Activated T-cell treated with anti-CD3 and anti-CD28 coated beads, Interleukin-2, amount 50 U/mL, for 72 hours (primary cell): ENCODE data around the gene CHST10. TPM values are rescaled to one million over a fixed set of nuclear protein-coding genes. Genes with fewer than 3 reads are reported as not detected.
"Not testable (repeated sequence)": the region's sequence is repeated elsewhere in the genome, so short reads cannot be mapped to it uniquely, and the experiment has no call there.

Source experiments
- ATAC-seq, 2 donors: fragments of 150-1000 bp; cut with Tn5 transposase; replicated peaks in 1 of 2; 2 replicates each; pipeline ENCODE4 v1.10.0; 2021; ENCODE audit warnings: moderate library complexity in 2 of 2, mild to moderate bottlenecking in 1 of 2
- DNase-seq, 2 donors: peaks; one replicate each; pipeline ENCODE4 v3.0.0; 2021 to 2022; ENCODE audit warnings: mixed read lengths in 1 of 2
- H3K27ac Mint-ChIP-seq: one replicate; pipeline ENCODE4 v1.8.0; 2022; ENCODE audit warnings: mild to moderate bottlenecking, moderate library complexity, mixed read lengths
- H3K27me3 Mint-ChIP-seq: one replicate; pipeline ENCODE4 v1.8.0; 2022; ENCODE audit warnings: low read depth, mixed read lengths
- H3K36me3 Mint-ChIP-seq, 2 donors: one replicate each; pipeline ENCODE4 v1.8.0; 2022; ENCODE audit warnings: mixed read lengths in 2 of 2, mild to moderate bottlenecking in 1 of 2; ENCODE audit not compliant: insufficient read depth in 2 of 2
- H3K4me1 Mint-ChIP-seq: one replicate; pipeline ENCODE4 v1.8.0; 2022; ENCODE audit warnings: low read depth, mixed read lengths
- H3K4me3 Mint-ChIP-seq, 2 donors: one replicate each; pipeline ENCODE4 v1.8.0; 2022; ENCODE audit warnings: mild to moderate bottlenecking in 2 of 2, mixed read lengths in 2 of 2, moderate library complexity in 2 of 2
- H3K9me3 Mint-ChIP-seq, 2 donors: one replicate each; pipeline ENCODE4 v1.8.0; 2022; ENCODE audit warnings: mixed read lengths in 2 of 2
- total RNA-seq, 2 donors: library from RNA; stranded (reverse); gene quantifications; one replicate each; pipeline ENCODE4 v1.2.3, GENCODE V29; 2022

Gene CHST10
- total RNA-seq, 2 donors from 2014 or later, result 7.5 to 7.8 TPM

GRCh38 chr2:100380681-100381080 lies 36.8 kb downstream of the CHST10 start:
- DNase-seq, result no peak
- Mint-ChIP-seq H3K4me1 (no peaks in the 10 kb centered on the region), H3K9me3 (no peaks in the 10 kb centered on the region), H3K27ac (no peak overlapping the region), H3K4me3 (no peak overlapping the region), H3K27me3 (no peaks in the 10 kb centered on the region), H3K36me3 (no peaks in the 10 kb centered on the region)
- no peak for ATAC-seq

GRCh38 chr2:100376836-100377235 lies 40.6 kb downstream of the CHST10 start:
- Mint-ChIP-seq H3K36me3 (peaks cover 0 to under 1% of the 10 kb centered on the region in 2 donors), H3K4me3 (no peak overlapping the region), H3K9me3 (peaks cover 0 to under 1% of the 10 kb centered on the region in 2 donors), H3K27me3 (peaks cover 2% of the 10 kb centered on the region), H3K27ac (no peak overlapping the region), H3K4me1 (no peaks in the 10 kb centered on the region)
- DNase-seq, result no peak
- ATAC-seq, result no peak

GRCh38 chr2:100367163-100367562 lies 50.3 kb downstream of the CHST10 start:
- Mint-ChIP-seq H3K27ac (no peak overlapping the region), H3K36me3 (peaks cover 0 to 10% of the 10 kb centered on the region in 2 donors), H3K4me1 (no peaks in the 10 kb centered on the region), H3K9me3 (peaks cover 9 to 10% of the 10 kb centered on the region in 2 donors), H3K27me3 (peaks cover 19% of the 10 kb centered on the region), H3K4me3 (no peak overlapping the region)
- DNase-seq (no peak), ATAC-seq (no peak)

GRCh38 chr2:100365434-100365833 lies 52.0 kb downstream of the CHST10 start:
- Mint-ChIP-seq H3K9me3 (peaks cover 5 to 8% of the 10 kb centered on the region in 2 donors), H3K36me3 (peaks cover 0 to 5% of the 10 kb centered on the region in 2 donors), H3K27me3 (peaks cover 13% of the 10 kb centered on the region), H3K4me1 (no peaks in the 10 kb centered on the region), H3K27ac (no peak overlapping the region), H3K4me3 (no peak overlapping the region)
- DNase-seq (no peak), ATAC-seq (no peak)

- H3K9me3 Mint-ChIP-seq, ATAC-seq, H3K27ac Mint-ChIP-seq, H3K4me1 Mint-ChIP-seq, DNase-seq, H3K27me3 Mint-ChIP-seq, H3K4me3 Mint-ChIP-seq, H3K36me3 Mint-ChIP-seq: not testable (repeated sequence)
Observed at GRCh38 chr2:100362269-100362668, 55.2 kb downstream of the CHST10 start.

GRCh38 chr2:100359576-100359975 lies 57.9 kb downstream of the CHST10 start:
- Mint-ChIP-seq H3K27me3 (peaks cover 13% of the 10 kb centered on the region), H3K4me3 (no peak overlapping the region), H3K9me3 (peaks cover 7% of the 10 kb centered on the region in 2 donors), H3K4me1 (no peaks in the 10 kb centered on the region), H3K36me3 (peaks cover 0 to 3% of the 10 kb centered on the region in 2 donors), H3K27ac (no peak overlapping the region)
- ATAC-seq (no peak), DNase-seq (no peak)

- ATAC-seq, result no peak
- H3K4me1 Mint-ChIP-seq, result no peaks in the 10 kb centered on the region
Observed at GRCh38 chr2:100358554-100358953, 58.9 kb downstream of the CHST10 start.

GRCh38 chr2:100352521-100352920 lies 64.9 kb downstream of the CHST10 start:
- DNase-seq (no peak), ATAC-seq (no peak)
- H3K4me1 Mint-ChIP-seq, result no peaks in the 10 kb centered on the region
- peaks cover 0 to 2% of the 10 kb centered on the region in 2 donors for H3K36me3 Mint-ChIP-seq
- peaks cover 0 to 3% of the 10 kb centered on the region in 2 donors for H3K9me3 Mint-ChIP-seq
- no peak overlapping the region for H3K4me3 Mint-ChIP-seq
- H3K27ac Mint-ChIP-seq, result no peak overlapping the region
- H3K27me3 Mint-ChIP-seq, result peaks cover 45% of the 10 kb centered on the region

More at GRCh38 chr2:100358554-100358953, 58.9 kb downstream of the CHST10 start:
- Mint-ChIP-seq H3K27me3 (peaks cover 24% of the 10 kb centered on the region), H3K4me3 (no peak overlapping the region), H3K9me3 (peaks cover 7% of the 10 kb centered on the region in 2 donors), H3K27ac (no peak overlapping the region), H3K36me3 (peaks cover 0 to 3% of the 10 kb centered on the region in 2 donors)
- no peak for DNase-seq

GRCh38 chr2:100350661-100351185 lies 66.7 kb downstream of the CHST10 start:
- no peaks in the 10 kb centered on the region for H3K4me1 Mint-ChIP-seq
- H3K36me3 Mint-ChIP-seq, result no peaks in the 10 kb centered on the region
- peaks cover 52% of the 10 kb centered on the region for H3K27me3 Mint-ChIP-seq
- H3K9me3 Mint-ChIP-seq, result peaks cover 0 to 2% of the 10 kb centered on the region in 2 donors
- no peak for DNase-seq
- H3K4me3 Mint-ChIP-seq, result no peak overlapping the region
- no peak for ATAC-seq
- no peak overlapping the region for H3K27ac Mint-ChIP-seq

GRCh38 chr2:100345144-100345543 lies 72.3 kb downstream of the CHST10 start:
- DNase-seq, H3K36me3 Mint-ChIP-seq, H3K4me3 Mint-ChIP-seq, ATAC-seq, H3K27ac Mint-ChIP-seq, H3K4me1 Mint-ChIP-seq, H3K9me3 Mint-ChIP-seq: not testable (repeated sequence)
- peaks cover 54% of the 10 kb centered on the region for H3K27me3 Mint-ChIP-seq

- no peaks in the 10 kb centered on the region for H3K4me1 Mint-ChIP-seq
- no peak overlapping the region for H3K4me3 Mint-ChIP-seq
- H3K27ac Mint-ChIP-seq, result no peak overlapping the region
- peaks cover 61% of the 10 kb centered on the region for H3K27me3 Mint-ChIP-seq
- H3K36me3 Mint-ChIP-seq, result peaks cover 0 to 5% of the 10 kb centered on the region in 2 donors
- ATAC-seq (no peak), DNase-seq (no peak)
- peaks cover 2 to 4% of the 10 kb centered on the region in 2 donors for H3K9me3 Mint-ChIP-seq
Observed at GRCh38 chr2:100344433-100344832, 73.0 kb downstream of the CHST10 start.

GRCh38 chr2:100342466-100342865 lies 75.0 kb downstream of the CHST10 start:
- ATAC-seq, DNase-seq: not testable (repeated sequence)

More at GRCh38 chr2:100342466-100342865, 75.0 kb downstream of the CHST10 start:
- not testable (repeated sequence) for H3K4me1 Mint-ChIP-seq, H3K36me3 Mint-ChIP-seq, H3K4me3 Mint-ChIP-seq, H3K9me3 Mint-ChIP-seq, H3K27ac Mint-ChIP-seq
- H3K27me3 Mint-ChIP-seq, result peaks cover 55% of the 10 kb centered on the region
